ENCODE results near the gene CDT1. TPM values are rescaled to one million over a fixed set of nuclear protein-coding genes. Genes with fewer than 3 reads are reported as not detected.

The CDT1 gene
- total and polyA plus RNA-seq, 2 experiments from 2014 or later, result 32.6 to 187 TPM

DNA sequence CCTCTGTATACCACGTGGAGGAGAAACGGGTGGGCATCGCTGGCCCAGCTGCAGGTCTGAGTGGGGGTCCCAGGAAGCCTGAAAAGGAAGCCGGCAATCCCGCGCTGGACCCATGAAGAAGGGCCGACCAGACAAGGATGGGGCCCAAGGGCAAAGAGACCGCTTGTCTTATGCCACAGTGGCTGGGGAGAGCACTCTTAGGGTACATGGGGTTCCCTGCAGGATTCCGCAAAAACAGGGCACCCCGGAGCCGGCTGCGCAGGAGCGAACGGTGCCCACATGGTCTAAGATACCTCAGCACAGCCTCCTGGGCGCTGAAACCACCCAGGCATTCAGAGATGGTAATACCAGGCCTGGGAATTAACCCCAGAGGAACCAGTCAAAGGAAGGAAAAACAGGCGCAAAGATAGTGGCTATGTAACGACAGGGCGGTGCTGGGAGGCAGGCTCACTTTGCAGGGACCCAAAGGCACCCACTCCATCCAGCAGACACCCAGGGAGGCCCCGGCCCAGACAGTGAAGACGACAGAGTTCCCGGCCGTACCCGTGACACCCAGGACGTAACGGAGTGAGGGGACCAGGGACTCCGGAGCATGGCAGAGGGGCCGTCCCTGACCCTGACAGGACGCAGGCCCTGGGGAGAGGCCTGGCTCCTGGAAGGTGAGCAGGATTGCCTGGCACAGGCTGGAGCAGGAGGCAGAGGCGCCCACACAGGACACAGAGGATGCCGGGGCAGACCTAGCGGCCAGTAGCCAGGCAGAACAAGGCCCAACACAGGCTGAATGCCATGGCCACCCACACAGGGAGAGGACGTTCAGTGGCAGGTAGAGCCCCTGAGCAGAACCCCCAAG, 28.8 kb upstream of the CDT1 start (continued):
- TF ChIP-seq REST (IDR thresholded peaks at IDR 0.05; ENCODE audit: unreplicated experiment), result no peak
- no peak for TF ChIP-seq ZNF114 (CRISPR knock-in tag; IDR thresholded peaks at IDR 0.05)
- no peak for TF ChIP-seq EZH2 (IDR thresholded peaks at IDR 0.05; ENCODE audit: low read depth, unreplicated experiment)

DNA sequence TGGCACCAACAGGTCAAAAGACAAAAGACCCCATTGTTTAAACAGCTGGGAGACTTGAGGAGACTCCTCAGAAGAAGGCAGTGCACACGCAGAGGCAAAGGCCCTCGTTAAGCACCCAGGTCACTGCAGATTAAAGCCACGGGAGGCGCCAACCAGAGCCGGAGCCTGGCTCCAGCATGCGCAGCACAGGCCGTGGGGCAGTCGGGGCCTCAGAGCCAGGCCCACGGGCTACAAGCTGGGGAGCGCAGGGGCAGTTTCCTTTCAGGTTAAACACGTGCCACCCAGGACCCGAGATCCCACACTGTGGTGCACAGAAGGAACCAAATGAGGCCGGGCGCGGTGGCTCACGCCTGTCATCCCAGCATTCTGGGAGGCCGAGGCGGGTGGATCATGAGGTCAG, 27.8 kb upstream of the CDT1 start:
- Mint-ChIP-seq H3K27ac (no peak overlapping the region), H3K27me3 (ENCODE audit: insufficient read depth, low read depth, poor library complexity) (peaks cover 21% of the 10 kb centered on the region), H3K4me3 (no peak overlapping the region; the same call in 2 of the 3 replicates), H3K36me3 (ENCODE audit: low read depth) (no peaks in the 10 kb centered on the region), H3K4me1 (peaks cover 32% of the 10 kb centered on the region), H3K9me3 (no peaks in the 10 kb centered on the region; the same call in 2 of the 3 replicates)
- peaks cover 23% of the 10 kb centered on the region; the same call in 1 of the 2 replicates for H3K4me1 ChIP-seq (ENCODE audit: insufficient read depth)
- H4K20me1 ChIP-seq (replicated peaks; ENCODE audit: insufficient read depth), result no peaks in the 10 kb centered on the region
- H3K4me2 ChIP-seq, result no peak overlapping the region
- H3K27ac ChIP-seq (ENCODE audit: low read depth), result no peak overlapping the region
- 0 out of 2 replicates have a peak, but pooled peaks cover 3% of the 10 kb centered on the region for H3F3A ChIP-seq (replicated peaks; ENCODE audit: low read depth)
- H3K9me2 ChIP-seq (ENCODE audit: insufficient read depth), result no peaks in the 10 kb centered on the region
- H3K27me3 ChIP-seq (ENCODE audit: insufficient read depth), result no peaks in the 10 kb centered on the region
- H2AFZ ChIP-seq, result no peak overlapping the region
- DNase-seq (ENCODE audit: low spot score), result no peak
- ATAC-seq, result no peak
- H3K36me3 ChIP-seq (ENCODE audit: insufficient read depth), result no peaks in the 10 kb centered on the region
- H3K4me3 ChIP-seq, result no peak overlapping the region
- H3K79me2 ChIP-seq (replicated peaks; ENCODE audit: insufficient read depth), result peaks cover 60% of the 10 kb centered on the region
- TF ChIP-seq CREB1 (CRISPR knock-in tag; IDR thresholded peaks at IDR 0.05; ENCODE audit: low read depth), result no peak
- no peak for TF ChIP-seq EZH2phosphoT487 (IDR thresholded peaks at IDR 0.05; ENCODE audit: unreplicated experiment)
- TF ChIP-seq, protein P1, sequence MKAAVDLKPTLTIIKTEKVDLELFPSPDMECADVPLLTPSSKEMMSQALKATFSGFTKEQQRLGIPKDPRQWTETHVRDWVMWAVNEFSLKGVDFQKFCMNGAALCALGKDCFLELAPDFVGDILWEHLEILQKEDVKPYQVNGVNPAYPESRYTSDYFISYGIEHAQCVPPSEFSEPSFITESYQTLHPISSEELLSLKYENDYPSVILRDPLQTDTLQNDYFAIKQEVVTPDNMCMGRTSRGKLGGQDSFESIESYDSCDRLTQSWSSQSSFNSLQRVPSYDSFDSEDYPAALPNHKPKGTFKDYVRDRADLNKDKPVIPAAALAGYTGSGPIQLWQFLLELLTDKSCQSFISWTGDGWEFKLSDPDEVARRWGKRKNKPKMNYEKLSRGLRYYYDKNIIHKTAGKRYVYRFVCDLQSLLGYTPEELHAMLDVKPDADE (IDR thresholded peaks at IDR 0.05), result no peak
- no peak for TF ChIP-seq NANOG (IDR thresholded peaks at IDR 0.05; ENCODE audit: borderline replicate concordance)
- TF ChIP-seq, protein P2, sequence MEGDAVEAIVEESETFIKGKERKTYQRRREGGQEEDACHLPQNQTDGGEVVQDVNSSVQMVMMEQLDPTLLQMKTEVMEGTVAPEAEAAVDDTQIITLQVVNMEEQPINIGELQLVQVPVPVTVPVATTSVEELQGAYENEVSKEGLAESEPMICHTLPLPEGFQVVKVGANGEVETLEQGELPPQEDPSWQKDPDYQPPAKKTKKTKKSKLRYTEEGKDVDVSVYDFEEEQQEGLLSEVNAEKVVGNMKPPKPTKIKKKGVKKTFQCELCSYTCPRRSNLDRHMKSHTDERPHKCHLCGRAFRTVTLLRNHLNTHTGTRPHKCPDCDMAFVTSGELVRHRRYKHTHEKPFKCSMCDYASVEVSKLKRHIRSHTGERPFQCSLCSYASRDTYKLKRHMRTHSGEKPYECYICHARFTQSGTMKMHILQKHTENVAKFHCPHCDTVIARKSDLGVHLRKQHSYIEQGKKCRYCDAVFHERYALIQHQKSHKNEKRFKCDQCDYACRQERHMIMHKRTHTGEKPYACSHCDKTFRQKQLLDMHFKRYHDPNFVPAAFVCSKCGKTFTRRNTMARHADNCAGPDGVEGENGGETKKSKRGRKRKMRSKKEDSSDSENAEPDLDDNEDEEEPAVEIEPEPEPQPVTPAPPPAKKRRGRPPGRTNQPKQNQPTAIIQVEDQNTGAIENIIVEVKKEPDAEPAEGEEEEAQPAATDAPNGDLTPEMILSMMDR (conservative IDR thresholded peaks at IDR 0.05; ENCODE audit: low read depth in 2 of 2), result no peak
- TF ChIP-seq, protein P3, sequence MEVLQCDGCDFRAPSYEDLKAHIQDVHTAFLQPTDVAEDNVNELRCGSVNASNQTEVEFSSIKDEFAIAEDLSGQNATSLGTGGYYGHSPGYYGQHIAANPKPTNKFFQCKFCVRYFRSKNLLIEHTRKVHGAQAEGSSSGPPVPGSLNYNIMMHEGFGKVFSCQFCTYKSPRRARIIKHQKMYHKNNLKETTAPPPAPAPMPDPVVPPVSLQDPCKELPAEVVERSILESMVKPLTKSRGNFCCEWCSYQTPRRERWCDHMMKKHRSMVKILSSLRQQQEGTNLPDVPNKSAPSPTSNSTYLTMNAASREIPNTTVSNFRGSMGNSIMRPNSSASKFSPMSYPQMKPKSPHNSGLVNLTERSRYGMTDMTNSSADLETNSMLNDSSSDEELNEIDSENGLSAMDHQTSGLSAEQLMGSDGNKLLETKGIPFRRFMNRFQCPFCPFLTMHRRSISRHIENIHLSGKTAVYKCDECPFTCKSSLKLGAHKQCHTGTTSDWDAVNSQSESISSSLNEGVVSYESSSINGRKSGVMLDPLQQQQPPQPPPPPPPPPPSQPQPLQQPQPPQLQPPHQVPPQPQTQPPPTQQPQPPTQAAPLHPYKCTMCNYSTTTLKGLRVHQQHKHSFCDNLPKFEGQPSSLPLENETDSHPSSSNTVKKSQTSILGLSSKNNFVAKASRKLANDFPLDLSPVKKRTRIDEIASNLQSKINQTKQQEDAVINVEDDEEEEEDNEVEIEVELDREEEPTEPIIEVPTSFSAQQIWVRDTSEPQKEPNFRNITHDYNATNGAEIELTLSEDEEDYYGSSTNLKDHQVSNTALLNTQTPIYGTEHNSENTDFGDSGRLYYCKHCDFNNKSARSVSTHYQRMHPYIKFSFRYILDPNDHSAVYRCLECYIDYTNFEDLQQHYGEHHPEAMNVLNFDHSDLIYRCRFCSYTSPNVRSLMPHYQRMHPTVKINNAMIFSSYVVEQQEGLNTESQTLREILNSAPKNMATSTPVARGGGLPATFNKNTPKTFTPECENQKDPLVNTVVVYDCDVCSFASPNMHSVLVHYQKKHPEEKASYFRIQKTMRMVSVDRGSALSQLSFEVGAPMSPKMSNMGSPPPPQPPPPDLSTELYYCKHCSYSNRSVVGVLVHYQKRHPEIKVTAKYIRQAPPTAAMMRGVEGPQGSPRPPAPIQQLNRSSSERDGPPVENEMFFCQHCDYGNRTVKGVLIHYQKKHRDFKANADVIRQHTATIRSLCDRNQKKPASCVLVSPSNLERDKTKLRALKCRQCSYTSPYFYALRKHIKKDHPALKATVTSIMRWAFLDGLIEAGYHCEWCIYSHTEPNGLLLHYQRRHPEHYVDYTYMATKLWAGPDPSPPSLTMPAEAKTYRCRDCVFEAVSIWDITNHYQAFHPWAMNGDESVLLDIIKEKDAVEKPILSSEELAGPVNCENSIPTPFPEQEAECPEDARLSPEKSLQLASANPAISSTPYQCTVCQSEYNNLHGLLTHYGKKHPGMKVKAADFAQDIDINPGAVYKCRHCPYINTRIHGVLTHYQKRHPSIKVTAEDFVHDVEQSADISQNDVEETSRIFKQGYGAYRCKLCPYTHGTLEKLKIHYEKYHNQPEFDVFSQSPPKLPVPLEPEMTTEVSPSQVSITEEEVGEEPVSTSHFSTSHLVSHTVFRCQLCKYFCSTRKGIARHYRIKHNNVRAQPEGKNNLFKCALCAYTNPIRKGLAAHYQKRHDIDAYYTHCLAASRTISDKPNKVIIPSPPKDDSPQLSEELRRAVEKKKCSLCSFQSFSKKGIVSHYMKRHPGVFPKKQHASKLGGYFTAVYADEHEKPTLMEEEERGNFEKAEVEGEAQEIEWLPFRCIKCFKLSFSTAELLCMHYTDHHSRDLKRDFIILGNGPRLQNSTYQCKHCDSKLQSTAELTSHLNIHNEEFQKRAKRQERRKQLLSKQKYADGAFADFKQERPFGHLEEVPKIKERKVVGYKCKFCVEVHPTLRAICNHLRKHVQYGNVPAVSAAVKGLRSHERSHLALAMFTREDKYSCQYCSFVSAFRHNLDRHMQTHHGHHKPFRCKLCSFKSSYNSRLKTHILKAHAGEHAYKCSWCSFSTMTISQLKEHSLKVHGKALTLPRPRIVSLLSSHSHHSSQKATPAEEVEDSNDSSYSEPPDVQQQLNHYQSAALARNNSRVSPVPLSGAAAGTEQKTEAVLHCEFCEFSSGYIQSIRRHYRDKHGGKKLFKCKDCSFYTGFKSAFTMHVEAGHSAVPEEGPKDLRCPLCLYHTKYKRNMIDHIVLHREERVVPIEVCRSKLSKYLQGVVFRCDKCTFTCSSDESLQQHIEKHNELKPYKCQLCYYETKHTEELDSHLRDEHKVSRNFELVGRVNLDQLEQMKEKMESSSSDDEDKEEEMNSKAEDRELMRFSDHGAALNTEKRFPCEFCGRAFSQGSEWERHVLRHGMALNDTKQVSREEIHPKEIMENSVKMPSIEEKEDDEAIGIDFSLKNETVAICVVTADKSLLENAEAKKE (CRISPR knock-in tag; IDR thresholded peaks at IDR 0.05), result no peak
- TF ChIP-seq POLR2AphosphoS5 (IDR thresholded peaks at IDR 0.05; ENCODE audit: low read depth), result no peak
